ENCODE measurements around the gene BLOC1S4.
"Not testable (repeated sequence)": the region's sequence is repeated elsewhere in the genome, so short reads cannot be mapped to it uniquely, and the experiment has no call there.

BLOC1S4 gene

GRCh38 chr4:6716018-6716911, at the start of gene BLOC1S4:
Gene BLOC1S4, plus strand, starts transcription at chr4:6716174. Its CDS starts 36 bp downstream, at chr4:6716210.
- in situ Hi-C loops (cut with MboI; ENCODE audit: low sequenced_read_pairs) = no loop called here

GRCh38 chr4:6668391-6668790, 47.6 kb upstream of the BLOC1S4 start:
- in situ Hi-C loops (cut with MboI; ENCODE audit: low sequenced_read_pairs) = no loop called here

GRCh38 chr4:6671648-6672047, 44.3 kb upstream of the BLOC1S4 start:
- in situ Hi-C loops (cut with MboI; ENCODE audit: low sequenced_read_pairs) = no loop called here

GRCh38 chr4:6672131-6672530, 43.8 kb upstream of the BLOC1S4 start:
- in situ Hi-C loops (cut with MboI; ENCODE audit: low sequenced_read_pairs) = no loop called here

- in situ Hi-C loops (cut with MboI; ENCODE audit: low sequenced_read_pairs) = not testable (repeated sequence)
Measured at GRCh38 chr4:6672541-6673190, 43.3 kb upstream of the BLOC1S4 start.

GRCh38 chr4:6673191-6673659, 42.7 kb upstream of the BLOC1S4 start:
- in situ Hi-C loops (cut with MboI; ENCODE audit: low sequenced_read_pairs) = not testable (repeated sequence)

- in situ Hi-C loops (cut with MboI; ENCODE audit: low sequenced_read_pairs) = no loop called here
Measured at GRCh38 chr4:6673660-6674499, 42.1 kb upstream of the BLOC1S4 start.

GRCh38 chr4:6674500-6675149, 41.3 kb upstream of the BLOC1S4 start:
- in situ Hi-C loops (cut with MboI; ENCODE audit: low sequenced_read_pairs) = no loop called here

- in situ Hi-C loops (cut with MboI; ENCODE audit: low sequenced_read_pairs) = no loop called here
Measured at GRCh38 chr4:6676722-6677558, 39.0 kb upstream of the BLOC1S4 start.

GRCh38 chr4:6680372-6681034, 35.5 kb upstream of the BLOC1S4 start:
- in situ Hi-C loops (cut with MboI; ENCODE audit: low sequenced_read_pairs) = no loop called here

- in situ Hi-C loops (cut with MboI; ENCODE audit: low sequenced_read_pairs) = no loop called here
Measured at GRCh38 chr4:6681191-6681590, 34.8 kb upstream of the BLOC1S4 start.

GRCh38 chr4:6682862-6683590, 32.9 kb upstream of the BLOC1S4 start:
- in situ Hi-C loops (cut with MboI; ENCODE audit: low sequenced_read_pairs) = no loop called here

GRCh38 chr4:6684656-6685055, 31.3 kb upstream of the BLOC1S4 start:
- in situ Hi-C loops (cut with MboI; ENCODE audit: low sequenced_read_pairs) = no loop called here

- in situ Hi-C loops (cut with MboI; ENCODE audit: low sequenced_read_pairs) = no loop called here
Measured at GRCh38 chr4:6686104-6686787, 29.7 kb upstream of the BLOC1S4 start.

GRCh38 chr4:6687947-6688878, 27.8 kb upstream of the BLOC1S4 start:
- in situ Hi-C loops (cut with MboI; ENCODE audit: low sequenced_read_pairs) = no loop called here

- in situ Hi-C loops (cut with MboI; ENCODE audit: low sequenced_read_pairs) = no loop called here
Measured at GRCh38 chr4:6688879-6689505, 27.0 kb upstream of the BLOC1S4 start.
